Measurements from ENCODE around the gene IGF2.
A peak's percentile ranks its signal among the peaks of the same experiment; 100 is the strongest.

DNA sequence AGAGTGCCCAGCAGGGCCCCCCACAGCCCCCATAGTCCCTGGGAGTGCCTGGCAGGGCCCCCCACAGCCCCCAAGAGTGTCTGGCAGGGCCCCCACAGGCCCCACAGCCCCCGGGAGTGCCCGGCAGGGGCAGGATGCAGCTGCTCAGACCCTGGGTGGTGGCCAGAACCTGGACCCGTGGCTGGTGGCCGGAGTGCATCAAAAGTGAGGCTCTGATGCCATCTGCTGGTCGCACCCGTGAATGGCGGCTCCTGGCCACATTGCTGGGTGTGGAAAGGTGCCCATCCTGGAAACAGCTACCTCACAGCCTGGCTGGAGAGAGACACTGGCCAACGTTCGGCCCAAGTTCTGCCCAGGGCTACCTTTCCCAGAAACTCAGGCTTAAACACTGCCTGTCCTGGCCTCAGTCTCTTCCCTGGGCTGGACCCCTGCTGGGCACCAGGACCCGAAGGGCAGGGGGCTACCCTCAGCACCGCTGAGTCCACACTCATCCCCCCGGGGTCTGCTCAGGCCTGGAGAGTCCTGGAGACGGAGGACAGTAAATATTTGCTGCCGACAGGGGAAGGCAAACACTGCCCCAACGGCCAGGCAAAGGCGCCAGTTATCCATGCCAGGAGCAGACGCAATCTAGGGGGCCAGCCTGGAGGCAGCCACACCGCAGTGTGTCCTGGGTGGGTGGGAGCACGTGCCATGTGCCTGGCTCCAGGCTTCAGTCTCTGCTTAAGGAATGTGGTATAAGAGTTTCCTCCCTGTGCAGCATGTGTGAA lies 17.4 kb upstream of the IGF2 start:
- TF ChIP-seq POLR2AphosphoS5 (IDR thresholded peaks at IDR 0.05) (no peak), POLR2A (IDR thresholded peaks at IDR 0.05) (no peak), EP300 (IDR thresholded peaks at IDR 0.05; ENCODE audit: low read depth) (no peak)
- TF ChIP-seq, protein P1, sequence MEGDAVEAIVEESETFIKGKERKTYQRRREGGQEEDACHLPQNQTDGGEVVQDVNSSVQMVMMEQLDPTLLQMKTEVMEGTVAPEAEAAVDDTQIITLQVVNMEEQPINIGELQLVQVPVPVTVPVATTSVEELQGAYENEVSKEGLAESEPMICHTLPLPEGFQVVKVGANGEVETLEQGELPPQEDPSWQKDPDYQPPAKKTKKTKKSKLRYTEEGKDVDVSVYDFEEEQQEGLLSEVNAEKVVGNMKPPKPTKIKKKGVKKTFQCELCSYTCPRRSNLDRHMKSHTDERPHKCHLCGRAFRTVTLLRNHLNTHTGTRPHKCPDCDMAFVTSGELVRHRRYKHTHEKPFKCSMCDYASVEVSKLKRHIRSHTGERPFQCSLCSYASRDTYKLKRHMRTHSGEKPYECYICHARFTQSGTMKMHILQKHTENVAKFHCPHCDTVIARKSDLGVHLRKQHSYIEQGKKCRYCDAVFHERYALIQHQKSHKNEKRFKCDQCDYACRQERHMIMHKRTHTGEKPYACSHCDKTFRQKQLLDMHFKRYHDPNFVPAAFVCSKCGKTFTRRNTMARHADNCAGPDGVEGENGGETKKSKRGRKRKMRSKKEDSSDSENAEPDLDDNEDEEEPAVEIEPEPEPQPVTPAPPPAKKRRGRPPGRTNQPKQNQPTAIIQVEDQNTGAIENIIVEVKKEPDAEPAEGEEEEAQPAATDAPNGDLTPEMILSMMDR (IDR thresholded peaks at IDR 0.05): peak; percentile 68 to 78 (median 76)
